Suppressor macrophage (primary cell): ENCODE measurements around the gene AHNAK2.

ENCODE experiments used
- DNase-seq, 4 experiments: peaks; one replicate each; pipeline ENCODE4 v3.0.0-alpha.2; 2020 to 2022

Gene AHNAK2

DNA sequence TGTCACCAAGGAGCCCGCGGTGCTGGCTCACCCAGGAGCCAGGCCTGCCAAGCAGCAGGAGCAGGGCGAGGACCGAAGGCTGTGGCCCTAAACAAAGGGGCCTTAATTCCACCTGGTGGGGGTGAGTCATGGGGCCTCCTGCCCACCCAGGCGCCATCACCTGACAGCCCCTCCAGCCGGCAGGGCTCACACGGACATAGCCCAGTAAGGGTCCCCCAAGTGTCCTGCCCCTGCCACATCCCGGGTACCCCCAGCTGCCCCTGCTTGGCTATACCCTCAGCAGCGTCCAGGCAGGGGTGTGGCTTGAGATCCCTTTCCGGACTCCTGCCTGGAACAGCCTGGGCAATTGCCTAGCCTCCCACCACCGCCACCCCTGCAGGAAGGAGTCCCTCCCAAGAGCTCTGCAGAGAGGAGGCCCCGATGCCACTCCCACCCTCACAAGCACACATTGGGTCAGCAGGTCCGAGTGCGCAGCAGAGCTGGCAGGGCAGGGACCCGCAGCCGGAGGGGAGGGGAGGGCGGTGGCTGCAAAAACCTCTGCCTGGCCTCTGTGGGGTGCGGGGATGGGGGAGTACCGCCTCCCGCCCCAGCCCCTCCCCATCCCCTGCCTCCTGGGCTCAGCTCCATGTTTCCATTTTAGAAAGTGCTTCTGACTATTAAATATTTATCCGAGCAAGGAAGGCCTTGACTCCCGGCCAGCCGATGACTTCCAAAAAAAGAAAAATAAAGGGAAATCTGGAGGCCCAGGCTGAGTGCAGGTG is 4.6 kb downstream of the AHNAK2 start:
- no peak for DNase-seq

- DNase-seq, result no peak
These were observed 5.1 kb downstream of the AHNAK2 start for GRCh38 chr14:104973135-104973384.

DNA sequence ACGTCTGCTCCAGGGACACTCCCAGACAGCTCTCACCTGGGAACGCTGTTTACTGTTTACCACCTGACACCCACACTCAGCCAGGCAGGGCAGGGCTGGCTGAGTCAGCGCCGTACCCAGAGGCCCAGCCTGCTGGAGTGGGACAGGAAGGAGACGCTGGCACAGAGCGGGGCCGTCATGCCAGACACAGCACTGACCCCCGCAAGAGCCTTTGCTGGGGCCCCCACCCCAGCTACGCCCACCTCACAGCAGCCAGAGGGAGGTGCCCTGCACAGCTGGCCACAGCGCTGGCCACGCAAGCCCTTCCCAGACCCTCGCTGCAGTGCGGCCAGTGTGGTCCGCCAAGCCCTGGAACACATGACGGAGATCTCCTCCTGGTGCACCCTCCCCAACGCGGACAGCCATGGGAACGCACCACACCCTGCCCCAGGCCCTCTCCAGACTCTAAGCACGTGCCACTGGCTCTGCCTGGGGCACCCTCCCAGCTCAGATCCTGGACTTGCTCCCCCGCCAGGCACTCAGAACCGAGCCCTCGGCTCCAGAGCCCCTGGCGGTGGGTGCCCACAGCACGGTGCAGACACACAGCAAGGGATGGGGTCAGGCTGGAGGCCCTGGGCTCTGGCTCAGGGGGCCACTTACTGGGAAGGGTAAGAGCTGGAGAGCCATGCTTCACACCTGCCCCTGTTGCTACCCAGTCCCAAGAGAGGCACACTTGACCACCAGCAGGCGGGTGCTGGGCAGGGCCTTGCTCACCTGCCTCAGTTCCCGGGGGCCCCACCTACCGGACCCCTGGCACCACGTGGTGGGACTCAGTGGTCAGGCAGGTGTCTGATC is 5.7 kb downstream of the AHNAK2 start:
- DNase-seq, result no peak

DNA sequence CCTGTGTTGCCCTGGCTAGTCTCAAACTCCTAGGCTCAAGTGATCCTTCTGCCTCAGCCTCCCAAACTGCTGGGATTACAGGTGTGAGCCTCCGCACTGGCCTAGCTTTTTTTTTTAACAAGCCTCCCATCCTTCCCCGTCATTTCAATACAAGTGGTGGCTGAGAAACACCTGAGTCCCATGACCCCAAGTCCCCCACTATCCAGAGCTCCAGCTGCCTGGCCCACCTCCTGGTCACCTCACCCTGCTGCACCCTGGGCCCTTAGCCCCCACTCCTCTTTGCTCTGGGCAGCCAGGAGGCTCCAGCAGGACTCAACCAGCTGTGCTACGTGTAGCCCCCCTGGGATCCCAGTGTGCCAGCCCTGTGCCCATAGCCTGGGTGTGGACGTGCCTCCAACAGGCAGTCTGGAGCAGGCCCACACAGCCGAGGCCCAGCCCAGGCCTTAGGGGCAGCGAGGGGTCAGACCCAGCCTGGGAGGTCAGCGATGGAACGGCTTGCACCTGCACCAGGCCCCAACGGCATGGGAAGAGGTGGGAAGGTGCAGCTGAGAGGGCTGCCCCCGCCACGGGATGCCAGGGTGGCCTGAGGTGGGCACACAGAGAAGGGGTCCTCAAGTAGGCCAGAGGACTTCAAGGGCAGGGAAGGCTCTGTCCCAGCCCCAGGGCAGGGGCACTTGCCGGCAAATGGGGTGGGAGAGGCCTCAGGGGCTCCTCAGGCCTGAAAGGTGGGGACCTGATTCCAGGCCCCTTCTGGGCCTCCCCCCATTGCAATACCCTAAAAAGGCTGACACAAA is 6.5 kb downstream of the AHNAK2 start:
- DNase-seq, result no peak

GRCh38 chr14:104970231-104971068 is 7.7 kb downstream of the AHNAK2 start:
- DNase-seq, result peak in 3 of 4 experiments; percentile 41 to 49 (median 48)

DNA sequence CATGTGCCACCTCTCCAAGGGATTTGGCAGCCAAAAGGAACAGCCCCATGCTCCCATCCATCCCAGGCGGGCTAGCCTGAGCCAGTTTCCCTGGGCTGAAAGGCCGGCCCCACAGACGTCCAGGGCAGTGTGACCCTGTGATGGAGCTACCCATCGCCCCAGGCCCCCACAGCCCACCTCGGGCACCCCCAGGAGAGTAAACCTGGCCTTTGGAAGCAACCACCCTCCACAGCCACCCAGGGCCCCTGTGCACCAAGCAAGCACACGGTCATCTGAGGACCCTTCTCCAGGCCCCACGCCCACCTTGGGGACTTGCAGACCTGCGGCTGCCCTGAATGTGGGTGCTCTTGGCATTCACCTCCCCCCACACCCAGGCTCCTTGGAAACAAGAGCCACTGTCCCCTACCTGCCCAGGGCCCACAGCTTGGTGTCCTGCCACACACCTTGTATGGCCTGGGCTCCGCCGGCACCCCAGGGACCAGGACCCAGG is 8.4 kb downstream of the AHNAK2 start:
- no peak for DNase-seq

GRCh38 chr14:104968541-104969401 is 9.4 kb downstream of the AHNAK2 start:
- no peak for DNase-seq

DNA sequence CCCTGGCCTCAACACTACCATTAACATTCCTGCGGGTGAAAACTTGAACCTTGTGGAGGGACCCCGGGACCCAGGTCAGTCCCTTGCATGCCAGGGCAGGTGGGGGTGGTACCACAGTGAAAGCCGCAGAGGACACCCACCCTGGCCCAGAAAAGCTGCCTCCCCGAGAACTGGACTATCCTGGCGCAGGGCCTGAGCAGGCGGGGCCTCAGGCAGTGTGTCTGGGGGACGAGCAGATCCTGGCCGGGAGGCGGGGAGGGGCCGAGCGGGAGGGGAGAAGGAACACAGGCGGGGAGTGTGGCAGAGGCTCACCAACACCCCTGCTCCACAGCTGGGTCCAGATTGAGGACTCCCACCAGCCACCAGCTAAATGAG is 10.0 kb downstream of the AHNAK2 start:
- DNase-seq, result no peak

DNA sequence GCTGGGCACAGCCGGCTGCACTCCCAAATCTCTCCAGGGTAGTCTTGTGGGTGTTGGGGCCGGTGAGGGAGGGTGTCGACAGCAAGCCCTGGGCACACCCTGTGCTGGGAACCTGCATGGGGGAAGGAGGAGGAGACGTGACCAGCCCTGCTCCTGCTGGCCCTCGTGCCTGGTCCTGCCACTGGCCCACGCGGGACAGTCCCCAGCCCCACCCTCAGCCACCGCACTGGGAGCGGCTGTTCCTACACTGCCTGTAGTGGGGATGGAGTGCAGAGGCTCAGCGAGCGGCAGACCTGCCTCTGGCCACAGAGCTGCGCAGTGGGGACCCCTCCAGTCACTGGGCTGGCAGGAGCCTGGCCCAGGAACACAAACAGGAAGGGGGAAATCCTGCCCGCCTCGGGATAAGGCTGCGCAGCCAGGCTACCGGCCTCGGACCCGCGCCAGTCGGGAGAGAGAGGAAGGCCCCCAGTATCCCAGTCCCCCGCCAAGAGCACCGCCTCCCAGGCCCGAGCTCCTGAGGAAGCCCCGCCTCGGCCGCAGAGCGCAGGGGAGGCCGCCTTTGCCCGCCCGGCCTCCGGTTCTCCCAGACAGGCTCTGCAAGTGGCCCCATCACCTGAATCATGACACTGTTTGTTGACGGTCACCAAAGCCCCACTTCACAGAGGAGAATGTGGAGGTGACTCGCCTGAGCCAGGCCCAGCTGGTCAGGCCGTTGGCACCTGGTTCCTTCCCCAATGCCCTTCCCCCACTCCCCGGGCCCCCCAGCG is 10.6 kb downstream of the AHNAK2 start:
- DNase-seq, result peak in 2 of 4 experiments; percentile 5 to 28

DNA sequence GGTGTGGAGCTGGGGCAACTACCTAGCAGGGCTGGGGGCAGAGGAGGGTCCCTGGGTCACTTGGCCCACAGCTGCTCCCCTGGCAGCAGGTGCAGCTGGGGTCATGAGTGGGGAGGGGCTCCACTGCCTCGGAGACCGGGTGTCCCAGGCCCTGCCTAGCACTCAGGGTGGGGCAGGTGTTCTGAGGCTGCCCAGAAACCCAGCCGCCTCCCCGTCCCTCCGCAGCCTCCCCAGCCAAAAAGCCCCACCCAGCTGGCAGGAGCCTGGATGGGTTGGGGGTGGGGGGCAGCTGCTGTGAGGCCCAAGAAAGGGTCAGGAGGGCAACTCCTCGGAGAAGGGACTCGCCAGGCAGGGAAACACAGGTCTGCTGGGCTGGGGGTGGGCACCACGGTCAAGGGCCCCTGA is 11.2 kb downstream of the AHNAK2 start:
- no peak for DNase-seq

DNA sequence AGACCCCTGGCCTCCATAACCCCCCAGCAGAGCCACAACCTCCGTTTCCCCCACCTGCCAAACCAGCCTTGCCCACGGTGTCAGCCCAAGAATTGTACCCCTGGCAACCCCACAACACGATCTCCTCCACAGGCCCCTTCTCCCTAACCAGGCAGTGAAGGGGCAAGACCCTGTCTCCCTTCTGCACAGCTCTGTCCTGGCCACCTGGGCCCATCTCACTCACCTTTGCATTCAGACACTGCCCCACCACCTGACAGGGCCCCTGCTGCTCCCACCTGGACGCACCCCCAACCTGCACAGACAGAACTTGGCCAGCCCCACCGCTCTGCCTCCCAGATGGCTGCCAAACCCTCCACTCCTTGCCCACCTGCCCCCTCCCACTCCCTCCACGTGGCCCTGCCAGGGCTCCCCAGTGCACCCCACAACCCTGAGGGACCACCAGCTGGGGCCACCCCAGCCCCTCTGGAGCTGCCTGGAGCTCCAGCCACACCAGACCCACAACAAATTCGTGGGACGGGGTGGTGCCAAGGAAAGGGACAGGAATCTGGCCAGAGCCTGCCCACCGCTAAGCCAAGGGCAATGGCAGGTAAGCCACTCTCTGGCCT is 11.8 kb downstream of the AHNAK2 start:
- DNase-seq, result no peak

- DNase-seq, result no peak
These were observed 12.5 kb downstream of the AHNAK2 start for GRCh38 chr14:104965561-104966231.

DNA sequence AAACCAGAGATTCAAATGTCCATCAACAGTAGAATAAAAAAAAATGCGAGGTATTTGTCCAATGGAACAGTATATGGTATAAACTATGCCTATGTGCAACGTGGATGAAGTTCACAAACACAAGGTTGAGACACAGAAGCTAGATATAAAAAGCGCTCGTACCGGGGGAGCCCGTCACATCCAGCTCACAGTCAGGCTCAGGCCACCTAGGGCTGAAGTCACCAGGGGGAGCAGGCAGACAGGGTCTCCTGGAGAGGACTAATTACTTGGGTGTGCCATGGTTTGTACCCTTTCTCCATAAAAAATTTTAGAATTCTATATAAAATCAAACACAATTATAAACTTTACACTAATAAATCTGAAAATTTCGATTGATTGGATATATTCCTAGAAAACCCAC is 13.6 kb downstream of the AHNAK2 start:
- DNase-seq, result no peak

- no peak for DNase-seq
These were observed 20.7 kb downstream of the AHNAK2 start for GRCh38 chr14:104957146-104958113.

GRCh38 chr14:104956290-104956890 is 21.8 kb downstream of the AHNAK2 start:
- DNase-seq, result no peak

GRCh38 chr14:104955396-104955770 is 22.8 kb downstream of the AHNAK2 start:
- no peak for DNase-seq

DNA sequence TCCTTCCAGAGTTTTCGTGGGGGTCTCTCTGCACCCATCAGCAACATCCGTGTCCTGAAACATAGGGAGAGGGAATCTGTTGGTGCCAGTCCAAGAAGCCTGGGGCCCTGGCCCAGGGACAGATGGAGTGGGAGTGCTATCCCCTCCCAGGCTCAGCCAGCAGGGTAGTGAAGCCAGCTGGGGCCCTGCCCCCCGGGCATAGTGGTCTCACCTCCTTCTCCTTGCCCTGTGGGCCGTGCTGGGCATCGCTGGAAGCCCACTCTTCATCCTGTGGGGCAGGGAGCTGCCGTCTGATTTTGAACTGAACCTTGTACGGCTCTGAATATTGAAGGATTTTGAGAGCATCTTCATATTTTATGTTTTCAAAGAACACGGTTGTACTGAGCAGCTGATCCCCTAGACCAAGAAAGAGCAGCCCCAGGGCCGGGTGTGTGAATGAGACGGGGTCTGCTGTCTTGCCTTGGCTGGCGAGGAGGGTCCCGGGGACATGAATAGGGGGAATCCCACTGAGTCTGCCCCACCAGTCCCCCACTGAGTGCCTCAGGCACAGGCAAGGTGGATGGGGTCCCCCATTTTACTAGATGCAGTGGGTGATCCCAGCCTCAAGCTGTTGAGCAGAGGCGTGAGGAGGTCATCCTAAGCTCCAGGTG is 23.3 kb downstream of the AHNAK2 start:
- no peak for DNase-seq
